Stimulated activated CD4-positive, alpha-beta T cell treated with anti-CD3 and anti-CD28 coated beads, Interleukin-12 subunit alpha, Interleukin-12 subunit beta, amount 100 ng/mL, for 48 hours (primary cell): ENCODE data around the gene CCDC167.
"Not testable (repeated sequence)": the region's sequence is repeated elsewhere in the genome, so short reads cannot be mapped to it uniquely, and the experiment has no call there.

Experiments
- DNase-seq, 3 donors: peaks; one replicate each; pipeline ENCODE4 v3.0.0-alpha.2; 2020; ENCODE audit warnings: low read depth in 2 of 3, low spot score in 1 of 3

Gene CCDC167

GRCh38 chr6:37474316-37474715, 25.4 kb downstream of the CCDC167 start:
- DNase-seq = no peak

GRCh38 chr6:37473364-37474095, 26.2 kb downstream of the CCDC167 start:
- no peak for DNase-seq

GRCh38 chr6:37467718-37468117, 32.0 kb downstream of the CCDC167 start:
- DNase-seq = no peak

GRCh38 chr6:37463110-37463509, 36.6 kb downstream of the CCDC167 start:
- no peak for DNase-seq

- no peak for DNase-seq
Observed at GRCh38 chr6:37460805-37461204, 38.9 kb downstream of the CCDC167 start.

- DNase-seq = no peak
Observed at GRCh38 chr6:37459981-37460800, 39.5 kb downstream of the CCDC167 start.

GRCh38 chr6:37456816-37457560, 42.7 kb downstream of the CCDC167 start:
- DNase-seq = no peak

GRCh38 chr6:37456126-37456525, 43.6 kb downstream of the CCDC167 start:
- no peak for DNase-seq

GRCh38 chr6:37454420-37455140, 45.1 kb downstream of the CCDC167 start:
- no peak for DNase-seq

GRCh38 chr6:37452522-37452921, 47.2 kb downstream of the CCDC167 start:
- no peak for DNase-seq

- DNase-seq = no peak
Observed at GRCh38 chr6:37451441-37452193, 48.1 kb downstream of the CCDC167 start.

GRCh38 chr6:37449984-37450383, 49.7 kb downstream of the CCDC167 start:
- DNase-seq = no peak

- DNase-seq = not testable (repeated sequence)
Observed at GRCh38 chr6:37443216-37443542, 56.5 kb downstream of the CCDC167 start.

GRCh38 chr6:37442416-37443215, 57.1 kb downstream of the CCDC167 start:
- DNase-seq = no peak

- DNase-seq = no peak
Observed at GRCh38 chr6:37441651-37442050, 58.0 kb downstream of the CCDC167 start.

GRCh38 chr6:37438930-37439329, 60.8 kb downstream of the CCDC167 start:
- DNase-seq = no peak

- DNase-seq = no peak
Observed at GRCh38 chr6:37435816-37436215, 63.9 kb downstream of the CCDC167 start.

- DNase-seq = no peak
Observed at GRCh38 chr6:37435373-37435772, 64.3 kb downstream of the CCDC167 start.

GRCh38 chr6:37433657-37434271, 65.9 kb downstream of the CCDC167 start:
- peak; percentile 37 to 51 (median 40) for DNase-seq
